ENCODE results near the gene GTF2F1. TPM values are rescaled to one million over a fixed set of nuclear protein-coding genes. Genes with fewer than 3 reads are reported as not detected.
A peak's percentile ranks its signal among the peaks of the same experiment; 100 is the strongest.

GTF2F1 gene
- total and polyA plus RNA-seq, 9 of the 15 experiments (the other 6 are each of a cell fraction or from before 2014, with no cell fraction given): 4.7 to 75.4 (median 68.4) TPM

GRCh38 chr19:6424939-6425731 lies 32.2 kb upstream of the GTF2F1 start (continued):
- TF ChIP-seq ZBTB43 (CRISPR knock-in tag; IDR thresholded peaks at IDR 0.05): no peak
- peak; percentile 84; the same call in 1 of the 2 replicates for TF ChIP-seq KAT7 (CRISPR knock-in tag; IDR thresholded peaks at IDR 0.05; ENCODE audit: borderline replicate concordance)
- no peak for TF ChIP-seq NCOA1 (IDR thresholded peaks at IDR 0.05; ENCODE audit: low read depth)
- TF ChIP-seq ZNF639 (CRISPR knock-in tag; conservative IDR thresholded peaks at IDR 0.05 in 1 of 2, IDR thresholded peaks at IDR 0.05 in 1 of 2): peak in 1 of 2 experiments; percentile 90; a peak in 2 of 4 replicates
- peak; percentile 63; the same call in 1 of the 2 replicates for TF ChIP-seq NR4A1 (CRISPR knock-in tag; IDR thresholded peaks at IDR 0.05)
- no peak for TF ChIP-seq NR4A1 (tag; IDR thresholded peaks at IDR 0.05)
- TF ChIP-seq REST (IDR thresholded peaks at IDR 0.05; ENCODE audit: borderline replicate concordance): peak; percentile 62
- TF ChIP-seq REST (CRISPR knock-in tag; IDR thresholded peaks at IDR 0.05; ENCODE audit: low read depth): peak; percentile 83; the same call in 1 of the 2 replicates
- TF ChIP-seq ZBTB17 (CRISPR knock-in tag; IDR thresholded peaks at IDR 0.05): peak; percentile 93
- no peak for TF ChIP-seq JUND (IDR thresholded peaks at IDR 0.05; ENCODE audit: borderline replicate concordance, low read depth, low read length)
- no peak; the same call in 2 of the 3 replicates for TF ChIP-seq JUND (tag; IDR thresholded peaks at IDR 0.05; ENCODE audit: borderline replicate concordance, low read depth, low read length)
- TF ChIP-seq EP300 (IDR thresholded peaks at IDR 0.05; ENCODE audit: low read length): no peak
- no peak for TF ChIP-seq CBX8 (IDR thresholded peaks at IDR 0.05; ENCODE audit: borderline replicate concordance, extremely low read depth, low read depth, low read length, poor library complexity, severe bottlenecking)
- TF ChIP-seq NRF1 (conservative IDR thresholded peaks at IDR 0.05 in 1 of 2, IDR thresholded peaks at IDR 0.05 in 1 of 2): peak; percentile 74 to 77

Data from K562 (cell line).